HG03097 (cell line): Measurements from ENCODE around the gene S100A16.
"Not testable (repeated sequence)": the region's sequence is repeated elsewhere in the genome, so short reads cannot be mapped to it uniquely, and the experiment has no call there.

Source experiments
- ATAC-seq: cut with Tn5 transposase; IDR thresholded peaks from one replicate; pipeline ENCODE4 v1.9.1; 2021; ENCODE audit not compliant: unreplicated experiment, low FRiP score

Gene S100A16, protein sequence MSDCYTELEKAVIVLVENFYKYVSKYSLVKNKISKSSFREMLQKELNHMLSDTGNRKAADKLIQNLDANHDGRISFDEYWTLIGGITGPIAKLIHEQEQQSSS

DNA sequence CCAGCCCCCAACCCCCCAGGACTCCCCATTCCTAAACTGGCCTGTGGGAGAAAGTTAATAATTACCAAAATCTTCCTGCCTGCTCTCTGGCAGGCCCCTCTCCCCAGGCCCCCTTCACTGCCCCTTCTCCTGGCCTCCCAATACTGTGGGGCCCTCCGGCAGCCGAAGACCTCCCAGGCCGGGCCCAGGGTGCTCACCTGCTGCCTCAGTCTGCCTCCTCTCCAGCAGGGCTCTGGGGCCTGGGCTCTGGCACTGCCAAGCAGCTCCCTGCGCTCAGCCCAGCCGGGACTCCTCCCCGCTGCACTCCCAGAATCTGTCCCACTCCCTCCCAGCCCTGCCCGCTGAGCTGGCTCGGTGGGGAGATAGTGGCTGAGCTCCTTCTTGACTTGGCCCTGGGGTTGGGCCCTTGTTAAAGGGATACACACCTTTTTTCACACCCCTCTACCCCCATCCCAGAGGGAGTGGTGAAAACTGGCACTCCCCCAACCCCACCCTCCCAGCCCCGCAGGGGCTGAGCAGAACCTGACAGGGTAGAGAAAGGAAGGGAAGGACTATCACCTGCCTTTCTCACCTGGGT is at the start of gene S100A16:
TSS of gene S100A16 (minus strand) at position 383 of the 577 bp plus-strand sequence. CDS start 4,986 bp downstream, outside the sequence.
- no peak for ATAC-seq

DNA sequence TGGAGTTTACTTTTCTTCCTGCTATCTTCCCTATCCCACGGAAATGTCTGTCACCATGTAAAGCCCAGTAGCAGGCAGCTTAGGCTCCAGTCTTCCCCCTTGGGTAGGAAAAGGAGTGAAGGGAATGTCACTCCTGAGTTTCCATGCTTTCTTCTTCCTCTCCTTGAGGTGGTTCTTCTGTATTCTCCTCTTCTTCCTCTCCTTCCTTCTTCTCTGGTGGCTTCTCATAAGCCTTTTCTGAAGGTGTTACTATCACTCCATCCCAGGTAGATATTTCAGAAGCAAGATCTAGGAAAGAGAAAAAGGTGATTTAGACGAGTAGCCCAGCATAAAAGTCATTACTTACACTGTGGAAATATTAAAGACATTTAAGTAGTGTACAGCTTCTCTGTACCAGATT is 49.3 kb upstream of the S100A16 start:
- no peak for ATAC-seq

DNA sequence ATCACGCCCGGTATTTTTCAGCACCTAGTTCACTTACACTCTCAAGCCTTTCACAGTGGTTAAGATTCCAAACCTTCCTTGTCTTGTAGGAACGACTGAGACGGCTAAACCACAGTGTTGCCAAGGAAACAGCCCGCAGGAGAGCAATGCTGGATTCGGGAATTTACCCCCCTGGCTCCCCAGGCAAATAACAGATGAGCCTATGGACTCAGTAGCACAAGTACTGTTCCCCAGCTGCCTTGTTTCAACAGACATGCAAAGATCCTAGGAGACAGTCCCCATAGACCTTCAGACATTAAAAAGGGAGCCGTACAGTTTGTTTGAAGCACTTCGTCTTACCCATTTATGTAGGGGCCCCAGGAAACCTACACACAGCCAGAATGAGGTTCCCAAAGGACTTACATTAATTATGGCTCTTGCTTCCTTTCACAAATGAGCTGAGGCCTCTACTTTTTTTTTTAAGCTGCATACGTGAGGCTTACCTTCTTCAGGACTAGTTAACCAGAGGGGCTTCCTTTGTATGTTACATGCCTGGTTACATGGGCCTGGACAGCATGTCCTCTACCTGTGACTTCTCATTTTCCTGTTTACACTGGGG is 48.3 kb upstream of the S100A16 start:
- no peak for ATAC-seq

DNA sequence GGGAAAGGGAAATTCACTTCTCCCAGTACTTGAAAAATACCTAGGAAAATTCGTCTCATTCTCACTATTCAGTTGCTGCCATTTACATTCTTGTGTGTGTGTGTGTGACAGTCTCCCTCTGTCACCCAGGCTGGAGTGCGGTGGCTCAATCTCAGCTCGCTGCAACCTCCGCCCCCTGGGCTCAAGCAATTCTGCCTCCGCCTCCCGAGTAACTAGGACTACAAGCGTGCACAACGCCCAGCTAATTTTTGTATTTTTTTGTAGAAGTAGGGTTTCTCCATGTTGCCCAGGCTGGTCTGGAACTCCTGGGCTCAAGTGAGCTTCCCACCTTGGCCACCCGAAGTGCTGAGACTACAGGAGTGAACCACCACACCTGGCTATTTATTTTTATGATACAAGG is 46.7 kb upstream of the S100A16 start:
- ATAC-seq: no peak

DNA sequence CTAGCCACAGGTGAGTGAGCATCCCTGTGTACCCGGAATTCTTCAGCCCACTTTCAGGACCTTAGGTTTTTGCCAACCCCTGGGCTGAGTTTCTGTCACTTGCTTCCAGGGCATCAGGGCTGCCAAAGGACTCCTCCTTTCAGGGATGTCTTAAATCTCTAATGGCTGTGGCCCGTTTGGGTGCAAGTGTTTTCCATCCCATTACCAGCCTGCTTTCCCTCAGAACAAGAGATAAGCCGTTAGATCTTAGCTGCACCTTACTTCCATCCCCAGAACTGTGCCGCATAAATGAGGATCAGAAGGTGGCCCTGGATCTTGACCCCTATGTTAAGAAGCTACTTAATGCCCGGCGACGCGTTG is 46.2 kb upstream of the S100A16 start:
- no peak for ATAC-seq

DNA sequence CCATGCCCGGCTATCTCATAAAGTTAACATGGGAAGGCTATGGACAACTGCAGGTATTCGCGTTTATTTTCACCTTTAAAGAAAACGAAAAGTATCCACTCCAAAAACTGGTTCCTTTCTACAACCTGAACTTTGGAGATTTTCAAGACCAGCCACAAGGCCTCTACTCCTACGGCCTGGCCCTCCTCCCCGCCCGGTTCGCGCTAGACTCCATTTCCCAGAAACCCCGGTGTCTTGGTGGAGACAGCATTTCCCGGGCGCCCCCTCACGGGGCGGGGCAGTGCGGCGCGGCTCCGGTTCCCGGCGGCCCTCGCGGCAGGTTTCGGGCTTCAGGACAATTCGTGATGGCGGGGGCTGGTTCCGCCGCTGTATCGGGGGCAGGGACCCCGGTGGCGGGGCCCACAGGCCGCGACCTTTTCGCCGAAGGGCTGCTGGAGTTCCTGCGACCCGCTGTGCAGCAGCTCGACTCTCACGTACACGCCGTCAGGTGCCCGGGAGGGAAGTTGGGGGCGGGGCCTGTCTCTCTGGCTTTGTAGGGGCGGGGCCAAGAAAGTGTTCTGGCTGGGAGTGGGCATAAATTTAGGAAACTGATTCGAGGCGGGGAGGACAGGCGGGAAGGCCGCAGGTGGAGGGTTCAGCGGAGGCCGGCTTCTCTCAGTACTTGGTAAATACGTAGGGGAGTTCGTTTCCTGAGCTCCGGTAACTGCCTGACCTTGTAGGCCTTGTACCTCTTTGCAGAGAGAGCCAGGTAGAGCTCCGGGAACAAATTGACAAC is 45.6 kb upstream of the S100A16 start, which contains the start of gene SNAPIN:
TSS of gene SNAPIN (plus strand) at position 304 of the 775 bp plus-strand sequence. CDS start at position 345, 41 bp downstream.
- ATAC-seq: peak; percentile 83

DNA sequence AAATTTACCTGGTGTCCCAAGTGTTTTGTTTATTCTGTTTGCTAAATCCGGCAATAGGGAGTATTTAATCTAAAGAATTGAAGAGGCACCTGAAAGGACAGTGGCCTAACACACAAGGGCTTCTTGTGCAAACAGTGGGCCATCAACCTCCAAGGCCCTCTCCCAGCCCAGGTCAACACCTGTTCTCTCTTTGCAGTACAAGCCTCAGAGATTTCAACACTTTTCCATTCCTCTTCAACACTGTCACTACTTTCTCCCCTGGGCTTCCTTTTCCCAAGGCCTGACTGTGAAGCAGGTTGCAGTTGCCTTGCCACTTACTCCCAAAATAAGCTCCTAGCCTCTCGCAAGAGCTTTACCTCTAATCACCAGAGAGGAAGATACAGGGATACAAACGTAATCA is 42.4 kb upstream of the S100A16 start:
- no peak for ATAC-seq

DNA sequence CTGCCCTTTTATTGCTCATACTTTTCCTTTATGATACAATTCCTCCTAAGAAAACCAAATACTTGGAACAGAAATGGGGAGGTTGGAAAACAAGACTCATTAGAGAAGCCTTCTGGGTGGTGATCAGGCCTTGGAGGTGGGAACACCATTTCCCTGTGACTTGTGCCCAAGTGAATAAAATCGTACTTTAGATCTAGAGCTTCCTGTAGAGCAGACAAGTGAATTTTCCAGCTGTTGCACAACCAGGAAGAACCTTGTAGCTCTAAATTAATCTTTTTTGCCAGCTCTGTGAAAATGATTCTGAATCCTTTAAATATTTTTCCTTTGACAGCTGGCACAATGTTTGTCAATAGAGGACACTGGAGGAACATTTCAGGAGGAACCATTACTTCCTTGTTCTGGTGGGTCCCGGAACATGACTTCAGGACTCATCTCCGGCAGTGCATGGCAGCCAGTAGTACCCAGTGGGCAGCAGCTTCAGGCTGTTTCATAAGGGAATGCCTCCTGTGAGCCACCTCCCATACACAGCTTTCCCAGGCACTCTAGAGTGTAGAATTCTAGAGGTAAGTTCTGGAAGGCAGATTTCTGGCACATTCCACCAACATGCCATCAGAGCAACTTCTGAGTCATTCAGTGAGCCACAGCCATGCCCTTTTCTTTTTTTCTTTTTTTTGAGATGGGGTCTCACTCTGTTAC is 40.0 kb upstream of the S100A16 start:
- no peak for ATAC-seq

DNA sequence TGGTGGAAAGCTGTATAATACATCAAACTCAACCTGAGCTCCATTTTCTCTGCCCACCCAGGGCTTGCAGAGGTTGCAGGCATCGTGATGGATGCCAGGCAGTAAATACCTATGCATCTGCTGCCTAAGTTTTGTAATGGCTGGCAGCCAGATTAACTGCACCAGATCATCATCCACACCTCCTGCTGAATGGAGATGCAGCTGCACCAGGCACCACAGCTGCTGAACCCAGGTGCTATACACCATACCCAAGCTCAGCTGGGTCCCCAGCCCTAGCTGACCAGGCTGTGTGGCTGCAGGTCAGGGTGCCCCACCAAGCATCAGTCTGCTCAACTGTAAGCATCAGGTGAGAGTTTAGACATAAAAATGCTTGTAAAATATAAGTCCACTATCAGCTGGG is 38.8 kb upstream of the S100A16 start:
- no peak for ATAC-seq

DNA sequence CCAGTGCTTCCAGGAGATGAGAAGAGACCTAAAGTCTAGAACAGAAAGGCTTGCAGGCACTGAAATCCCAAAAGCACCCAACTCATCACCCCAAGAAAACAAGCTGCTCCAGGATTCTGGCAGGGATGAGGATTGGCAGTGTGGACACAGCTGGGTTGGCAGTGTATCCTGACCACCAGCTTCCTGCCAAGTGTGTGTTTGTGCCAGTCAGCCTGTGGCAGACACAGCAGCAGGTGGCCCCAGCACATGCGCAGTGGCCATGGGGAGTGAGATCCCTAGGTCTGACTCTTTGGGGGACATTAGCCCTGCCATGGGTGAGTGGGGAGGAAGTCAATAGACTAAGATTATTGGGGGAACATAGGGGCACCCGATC is 36.9 kb upstream of the S100A16 start:
- no peak for ATAC-seq

DNA sequence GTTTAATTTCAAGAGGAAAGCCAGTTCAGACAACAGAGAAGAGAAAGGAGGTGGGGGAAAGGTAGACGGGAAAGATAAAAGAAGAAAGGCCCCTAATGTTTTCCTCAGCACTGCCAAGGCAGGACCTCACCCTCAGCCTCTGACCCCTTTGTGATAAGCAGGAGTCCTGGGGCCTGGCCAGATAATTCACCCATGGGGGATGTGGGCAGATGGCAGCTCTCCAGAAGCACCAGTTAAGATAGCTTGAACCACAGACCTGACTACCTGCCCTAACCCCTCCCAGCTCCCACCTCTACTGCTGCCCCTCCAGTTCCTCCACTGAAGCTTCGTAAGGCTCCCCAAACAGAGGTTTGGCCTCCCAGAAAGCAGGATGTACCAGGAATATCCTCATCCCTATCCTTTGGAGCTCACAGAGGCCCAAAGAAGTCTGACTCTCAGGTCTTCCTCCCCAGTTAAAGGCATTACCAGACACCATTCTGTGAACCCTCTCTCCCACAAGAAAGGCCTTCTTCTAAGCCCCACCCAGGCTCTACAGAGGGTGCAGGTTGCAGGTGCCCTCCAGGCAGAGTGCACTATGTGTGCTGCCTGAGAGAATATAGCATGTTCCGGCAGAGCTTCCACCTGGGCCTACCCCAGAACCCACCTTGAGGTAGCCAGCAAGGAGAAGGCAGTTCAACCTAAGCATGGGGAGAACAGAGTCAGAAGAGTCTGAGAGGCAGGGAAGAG is 36.4 kb upstream of the S100A16 start:
- no peak for ATAC-seq

DNA sequence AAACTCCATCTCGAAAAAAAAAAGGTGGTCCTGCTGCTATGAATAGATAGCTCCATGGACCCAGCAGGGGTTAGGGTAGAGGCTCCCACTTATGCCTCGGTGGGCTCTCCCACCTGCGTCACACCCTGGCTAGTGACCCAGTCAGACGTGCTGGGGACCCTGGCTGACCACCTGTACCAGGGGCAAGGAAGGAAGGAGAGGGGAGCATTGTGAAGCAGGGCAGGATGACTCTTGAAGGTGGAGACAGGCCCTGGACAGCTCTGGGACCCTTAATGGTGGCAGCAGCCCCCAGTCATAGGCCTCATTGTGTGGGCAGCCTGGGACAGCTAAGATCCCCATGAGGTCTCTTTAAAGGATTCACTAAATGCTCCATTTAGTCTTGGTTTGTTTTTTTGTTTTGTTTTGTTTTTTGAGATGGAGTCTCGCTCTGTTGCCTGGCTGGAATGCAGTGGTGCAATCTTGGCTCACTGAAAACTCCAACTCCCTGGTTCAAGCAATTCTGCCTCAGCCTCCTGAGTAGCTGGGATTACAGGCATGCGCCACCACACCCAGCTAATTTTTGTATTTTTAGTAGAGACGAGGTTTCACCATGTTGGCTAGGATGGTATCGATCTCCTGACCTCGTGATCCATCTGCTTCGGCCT is 35.2 kb upstream of the S100A16 start:
- no peak for ATAC-seq

DNA sequence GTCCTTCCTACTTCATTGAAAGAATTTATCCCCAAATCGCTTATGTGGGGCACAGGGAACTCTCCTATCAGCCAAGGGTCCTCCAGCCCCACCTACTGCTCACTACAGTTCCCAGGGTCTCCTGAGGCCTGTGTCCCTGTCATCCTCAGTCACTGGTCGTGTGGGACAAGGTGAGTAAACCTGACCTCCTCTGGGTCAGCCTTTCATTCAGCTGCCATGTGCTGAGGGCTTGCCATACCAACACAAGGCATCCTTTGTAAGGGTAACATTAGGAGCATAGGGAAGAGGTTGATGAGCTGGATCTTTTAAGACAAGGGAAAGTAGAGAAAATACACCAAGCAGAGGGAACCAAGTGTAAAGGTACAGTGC is 34.4 kb upstream of the S100A16 start:
- no peak for ATAC-seq

DNA sequence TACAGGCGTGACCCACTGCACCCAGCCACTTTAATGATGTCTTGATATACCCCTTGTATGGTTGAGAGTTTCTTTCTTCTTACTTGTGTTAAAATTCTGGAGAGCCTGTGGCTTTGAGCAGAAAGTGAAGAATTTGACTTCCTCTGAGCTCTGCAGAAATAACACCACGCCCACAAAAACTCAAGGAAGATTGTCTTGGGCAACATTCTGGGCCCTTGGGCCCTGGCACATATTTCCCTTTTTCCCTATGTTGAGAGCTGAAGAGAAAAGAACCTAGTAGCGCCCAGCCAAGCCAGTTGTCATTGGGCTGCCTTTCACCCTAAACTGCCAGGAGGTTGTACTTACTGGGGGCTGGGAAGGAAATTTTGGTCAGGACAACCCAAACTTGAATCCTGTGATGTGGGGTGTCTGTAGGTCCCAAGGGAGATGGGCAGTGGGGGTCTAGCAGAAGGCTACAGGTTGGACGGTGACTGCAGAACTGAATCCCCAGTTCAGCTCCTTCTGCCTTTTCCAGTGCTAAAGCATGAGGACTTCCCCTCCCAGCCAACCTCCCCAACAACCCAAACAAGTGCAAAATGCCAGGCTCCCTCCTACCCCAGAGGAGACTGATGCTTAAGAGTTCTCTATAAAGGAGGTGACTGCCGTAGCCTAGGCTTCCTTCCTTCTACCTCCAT is 33.9 kb upstream of the S100A16 start:
- no peak for ATAC-seq

DNA sequence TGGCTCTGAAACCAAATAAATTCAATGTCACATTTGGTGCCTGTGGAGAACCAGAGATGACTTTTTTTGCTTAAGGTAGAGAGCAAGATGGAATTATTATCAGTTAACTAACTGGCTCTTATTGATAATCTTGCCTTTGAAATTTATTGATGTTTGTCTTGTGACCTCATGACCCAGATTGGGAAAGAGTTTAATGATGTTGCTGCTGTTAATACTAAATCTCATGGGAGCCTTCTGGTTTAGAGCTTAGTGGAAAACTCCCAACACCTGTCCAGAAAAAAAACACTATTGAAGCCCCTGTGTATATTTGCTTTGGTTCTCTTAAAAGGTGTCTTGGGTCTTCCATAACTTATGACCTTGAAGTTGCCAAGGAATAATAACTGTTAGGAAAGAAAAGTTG is 30.9 kb upstream of the S100A16 start:
- ATAC-seq: no peak

DNA sequence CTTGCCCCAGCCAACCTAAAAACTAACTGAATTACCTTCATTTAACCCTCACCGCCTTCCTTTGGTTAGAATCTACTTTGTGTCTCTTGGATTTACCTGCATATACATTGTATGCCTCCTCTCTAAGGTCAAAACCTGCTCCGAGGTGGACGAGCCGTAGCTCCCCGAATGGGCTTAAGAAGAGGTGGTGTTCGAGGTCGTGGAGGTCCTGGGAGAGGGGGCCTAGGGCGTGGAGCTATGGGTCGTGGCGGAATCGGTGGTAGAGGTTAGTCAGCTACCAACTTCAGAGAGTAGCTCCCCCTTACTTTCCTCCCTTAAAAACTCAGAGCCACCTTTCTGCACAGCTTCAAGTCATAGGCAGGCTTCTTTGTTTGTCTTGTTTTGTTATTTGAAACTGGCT is 30.2 kb upstream of the S100A16 start:
- ATAC-seq: no peak

DNA sequence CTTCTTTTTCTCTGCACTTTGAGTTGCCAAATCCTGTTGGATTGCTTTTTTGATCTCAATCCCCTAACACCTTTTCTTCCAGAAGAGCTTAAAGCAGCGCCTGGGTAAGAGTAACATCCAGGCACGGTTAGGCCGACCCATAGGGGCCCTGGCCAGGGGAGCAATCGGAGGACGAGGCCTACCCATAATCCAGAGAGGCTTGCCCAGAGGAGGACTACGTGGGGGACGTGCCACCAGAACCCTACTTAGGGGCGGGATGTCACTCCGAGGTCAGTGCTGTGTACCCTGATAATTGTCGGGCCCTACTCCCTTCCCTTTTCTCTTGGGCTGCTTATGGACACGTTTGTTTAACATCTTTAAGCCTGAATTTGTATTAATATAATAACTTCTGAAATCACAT is 29.2 kb upstream of the S100A16 start:
- ATAC-seq: no peak

DNA sequence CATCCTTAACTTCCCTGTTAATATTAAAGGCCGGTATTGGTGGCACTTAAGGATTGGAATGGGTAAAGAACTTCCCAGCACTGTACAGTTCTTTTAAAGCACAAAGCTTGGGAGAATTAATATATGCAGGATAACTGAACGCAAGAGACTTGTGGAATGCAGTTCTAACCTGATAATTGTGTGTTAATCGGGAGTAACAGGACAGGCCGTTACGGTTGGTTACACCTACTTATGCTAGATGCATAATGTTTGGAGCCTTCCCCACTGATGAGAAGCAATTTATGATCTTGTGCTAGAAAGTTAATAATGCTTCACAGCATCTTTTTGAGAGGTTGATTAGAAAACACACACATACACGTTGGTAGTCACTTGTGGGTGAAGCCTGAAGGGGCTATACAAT is 27.9 kb upstream of the S100A16 start:
- no peak for ATAC-seq

DNA sequence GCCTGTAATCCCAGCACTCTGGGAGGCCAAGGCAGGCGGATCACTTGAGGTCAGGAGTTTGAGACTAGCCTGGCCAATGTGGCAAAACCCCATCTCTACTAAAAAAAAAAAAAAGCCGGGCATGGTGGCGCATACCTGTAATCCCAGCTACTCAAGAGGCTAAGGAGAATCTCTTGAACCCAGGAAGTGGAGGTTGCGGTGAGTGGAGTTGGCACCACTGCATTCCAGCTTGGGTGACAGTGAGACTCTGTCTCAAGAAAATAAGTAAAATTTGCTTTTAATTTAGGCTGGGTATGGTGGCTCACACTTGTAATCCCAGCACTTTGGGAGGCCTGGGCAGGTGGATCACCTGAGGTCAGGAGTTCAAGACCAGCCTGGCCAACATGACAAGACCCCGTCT is 27.3 kb upstream of the S100A16 start:
- ATAC-seq: not testable (repeated sequence)

DNA sequence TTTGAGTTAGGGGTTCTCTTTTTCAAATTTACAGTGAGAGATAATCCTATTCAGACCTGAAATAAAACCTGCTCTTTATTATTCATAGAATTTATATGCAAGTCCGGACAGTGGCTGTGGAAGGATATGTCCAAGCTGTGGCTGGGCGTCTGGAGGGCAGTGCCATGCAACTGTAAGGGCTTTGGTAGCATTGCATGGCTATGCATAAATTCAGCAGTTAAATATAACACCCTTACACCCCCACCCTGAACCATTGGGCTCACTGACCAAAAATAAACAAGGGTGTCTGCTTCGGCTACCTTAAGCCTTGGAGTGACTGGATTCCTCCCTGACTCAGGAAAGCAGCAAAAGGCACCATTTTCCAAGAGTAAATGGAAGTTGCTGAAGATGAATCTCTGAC is 26.3 kb upstream of the S100A16 start:
- ATAC-seq: no peak
